ENCODE measurements around the gene CEND1.

DNA sequence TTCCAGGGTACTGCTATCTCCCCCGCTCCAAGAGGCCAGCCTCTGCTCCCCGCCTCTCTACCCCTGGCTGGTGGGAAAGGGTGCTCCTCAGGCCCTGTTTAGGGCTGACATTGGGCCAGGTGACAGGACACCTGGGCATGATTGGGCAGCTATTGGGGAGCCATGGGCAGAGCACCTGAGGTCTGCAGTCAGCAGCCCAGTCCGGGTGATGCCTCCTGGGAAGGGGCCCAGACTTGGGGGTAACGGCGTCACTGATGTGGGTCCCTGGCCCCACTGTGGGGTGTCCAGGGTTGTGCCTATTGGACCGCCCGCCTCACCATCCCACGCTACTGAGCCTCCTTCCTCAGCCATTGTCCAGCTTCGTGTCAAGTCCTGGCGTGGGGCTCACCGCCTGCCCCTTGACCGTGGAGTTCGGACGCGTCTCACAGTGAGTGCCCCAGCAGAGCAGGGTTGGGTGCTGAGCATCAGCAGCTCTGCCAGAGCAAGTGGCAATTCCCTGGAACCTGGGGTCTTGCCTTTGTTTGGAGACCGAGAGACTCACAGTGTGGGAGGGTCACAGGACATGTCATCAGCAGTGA is 9.8 kb downstream of the CEND1 start:
- TF ChIP-seq, protein P1, sequence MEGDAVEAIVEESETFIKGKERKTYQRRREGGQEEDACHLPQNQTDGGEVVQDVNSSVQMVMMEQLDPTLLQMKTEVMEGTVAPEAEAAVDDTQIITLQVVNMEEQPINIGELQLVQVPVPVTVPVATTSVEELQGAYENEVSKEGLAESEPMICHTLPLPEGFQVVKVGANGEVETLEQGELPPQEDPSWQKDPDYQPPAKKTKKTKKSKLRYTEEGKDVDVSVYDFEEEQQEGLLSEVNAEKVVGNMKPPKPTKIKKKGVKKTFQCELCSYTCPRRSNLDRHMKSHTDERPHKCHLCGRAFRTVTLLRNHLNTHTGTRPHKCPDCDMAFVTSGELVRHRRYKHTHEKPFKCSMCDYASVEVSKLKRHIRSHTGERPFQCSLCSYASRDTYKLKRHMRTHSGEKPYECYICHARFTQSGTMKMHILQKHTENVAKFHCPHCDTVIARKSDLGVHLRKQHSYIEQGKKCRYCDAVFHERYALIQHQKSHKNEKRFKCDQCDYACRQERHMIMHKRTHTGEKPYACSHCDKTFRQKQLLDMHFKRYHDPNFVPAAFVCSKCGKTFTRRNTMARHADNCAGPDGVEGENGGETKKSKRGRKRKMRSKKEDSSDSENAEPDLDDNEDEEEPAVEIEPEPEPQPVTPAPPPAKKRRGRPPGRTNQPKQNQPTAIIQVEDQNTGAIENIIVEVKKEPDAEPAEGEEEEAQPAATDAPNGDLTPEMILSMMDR (conservative IDR thresholded peaks at IDR 0.05 in 1 of 2, IDR thresholded peaks at IDR 0.05 in 1 of 2; ENCODE audit: extremely low read depth in 1 of 2, insufficient read depth in 1 of 2, low read depth in 1 of 2, low read length in 2 of 2): no peak
- no peak for TF ChIP-seq EZH2 (IDR thresholded peaks at IDR 0.05; ENCODE audit: borderline replicate concordance, low read length)
